Suprapubic skin (tissue), 4 donors: Measurements from ENCODE around the gene ATXN1. TPM values are rescaled to one million over a fixed set of nuclear protein-coding genes. Genes with fewer than 3 reads are reported as not detected.

Experiments
- DNase-seq, 2 donors: peaks; one replicate each; pipeline ENCODE4 v3.0.0-alpha.2; 2019; ENCODE audit warnings: low spot score in 2 of 2
- H3K27ac ChIP-seq: fragments of 200-600 bp; sonication (generic); one replicate; pipeline ENCODE4 v1.5.1; 2019
- H3K27me3 ChIP-seq: fragments of 200-600 bp; sonication (generic); one replicate; pipeline ENCODE4 v1.5.1; 2019
- H3K36me3 ChIP-seq: fragments of 200-600 bp; sonication (generic); one replicate; pipeline ENCODE4 v1.5.1; 2019
- H3K4me1 ChIP-seq: fragments of 200-600 bp; sonication (generic); one replicate; pipeline ENCODE4 v1.5.1; 2019
- H3K4me3 ChIP-seq: fragments of 200-600 bp; sonication (generic); one replicate; pipeline ENCODE4 v1.5.1; 2019; ENCODE audit warnings: mild to moderate bottlenecking
- H3K9me3 ChIP-seq: fragments of 200-600 bp; sonication (generic); one replicate; pipeline ENCODE4 v1.5.1; 2019
- EP300 ChIP-seq: sonication (generic); formaldehyde crosslinking; IDR thresholded peaks from one replicate; pipeline ENCODE4 v1.6.1; 2017; ENCODE audit warnings: antibody characterized with exemption
- POLR2A ChIP-seq, 2 donors: fragments of 450-650 bp; IDR thresholded peaks; one replicate each; pipeline ENCODE4 v1.6.1; 2017; ENCODE audit warnings: antibody characterized with exemption in 2 of 2, mild to moderate bottlenecking in 2 of 2, moderate library complexity in 2 of 2
- POLR2AphosphoS5 ChIP-seq, 3 donors: sonication (generic); formaldehyde crosslinking; IDR thresholded peaks; one replicate each; pipeline ENCODE4 v1.6.1; 2017; ENCODE audit warnings: antibody characterized with exemption in 3 of 3
- WGBS: methylation state at CpG from one replicate; pipeline ENCODE4 v1.1.5; 2018; 5-methylcytosine and 5-hydroxymethylcytosine counted together
- total RNA-seq, 4 donors: library from RNA; depleted of rRNA; stranded (reverse); fragments of >200 nt; gene quantifications; one replicate each; pipeline ENCODE4 v1.1.0, GENCODE V29; 2016
- TF ChIP-seq, protein P1 (sequence below), 2 donors: fragments of 200-600 bp in 1 of 2; fragments of 450-650 bp in 1 of 2; sonication (generic) in 1 of 2; IDR thresholded peaks; one replicate each; pipeline ENCODE4 v1.5.1; 2016 to 2019; ENCODE audit warnings: antibody characterized with exemption in 2 of 2, mild to moderate bottlenecking in 1 of 2, moderate library complexity in 1 of 2

Gene ATXN1
- 10 to 100 TPM; 32.8 to 95.4 (median 42.4) TPM for total RNA-seq

GRCh38 chr6:16760516-16761470 lies at the start of gene ATXN1:
TSS of gene ATXN1 (minus strand) at chr6:16761460.
- peak; percentile 78 to 81 for DNase-seq
- H3K27ac ChIP-seq, result peak within 1 kb of the TSS; percentile 100
- WGBS, result 4% methylated on average over 26 of the region's 82 CpGs

GRCh38 chr6:16810411-16810810 lies 49.2 kb upstream of the ATXN1 start:
- H3K4me1 ChIP-seq, result no peaks in the 10 kb centered on the region
- TF ChIP-seq, protein P1, sequence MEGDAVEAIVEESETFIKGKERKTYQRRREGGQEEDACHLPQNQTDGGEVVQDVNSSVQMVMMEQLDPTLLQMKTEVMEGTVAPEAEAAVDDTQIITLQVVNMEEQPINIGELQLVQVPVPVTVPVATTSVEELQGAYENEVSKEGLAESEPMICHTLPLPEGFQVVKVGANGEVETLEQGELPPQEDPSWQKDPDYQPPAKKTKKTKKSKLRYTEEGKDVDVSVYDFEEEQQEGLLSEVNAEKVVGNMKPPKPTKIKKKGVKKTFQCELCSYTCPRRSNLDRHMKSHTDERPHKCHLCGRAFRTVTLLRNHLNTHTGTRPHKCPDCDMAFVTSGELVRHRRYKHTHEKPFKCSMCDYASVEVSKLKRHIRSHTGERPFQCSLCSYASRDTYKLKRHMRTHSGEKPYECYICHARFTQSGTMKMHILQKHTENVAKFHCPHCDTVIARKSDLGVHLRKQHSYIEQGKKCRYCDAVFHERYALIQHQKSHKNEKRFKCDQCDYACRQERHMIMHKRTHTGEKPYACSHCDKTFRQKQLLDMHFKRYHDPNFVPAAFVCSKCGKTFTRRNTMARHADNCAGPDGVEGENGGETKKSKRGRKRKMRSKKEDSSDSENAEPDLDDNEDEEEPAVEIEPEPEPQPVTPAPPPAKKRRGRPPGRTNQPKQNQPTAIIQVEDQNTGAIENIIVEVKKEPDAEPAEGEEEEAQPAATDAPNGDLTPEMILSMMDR (IDR thresholded peaks at IDR 0.05), result no peak
- TF ChIP-seq EP300 (no peak), POLR2A (IDR thresholded peaks at IDR 0.05) (no peak), POLR2AphosphoS5 (IDR thresholded peaks at IDR 0.05) (no peak)
- H3K4me3 ChIP-seq, result no peak overlapping the region
- no peaks in the 10 kb centered on the region for H3K36me3 ChIP-seq
- no peak overlapping the region for H3K27ac ChIP-seq
- H3K9me3 ChIP-seq, result peaks cover 5% of the 10 kb centered on the region
- no peak for DNase-seq
- WGBS, result 92% methylated on average over 1 of the region's 1 CpG
- no peaks in the 10 kb centered on the region for H3K27me3 ChIP-seq

More at GRCh38 chr6:16760516-16761470, at the start of gene ATXN1:
- no peaks in the 10 kb centered on the region for H3K27me3 ChIP-seq
- H3K9me3 ChIP-seq, result no peaks in the 10 kb centered on the region
- H3K36me3 ChIP-seq, result no peaks in the 10 kb centered on the region
- H3K4me1 ChIP-seq, result peaks cover 39% of the 10 kb centered on the region
- H3K4me3 ChIP-seq, result peak within 1 kb of the TSS; percentile 76
- no peak for TF ChIP-seq POLR2AphosphoS5 (IDR thresholded peaks at IDR 0.05)
- TF ChIP-seq POLR2A (IDR thresholded peaks at IDR 0.05), result no peak
- TF ChIP-seq EP300, result no peak
- TF ChIP-seq, protein P1 (IDR thresholded peaks at IDR 0.05), result no peak

DNA sequence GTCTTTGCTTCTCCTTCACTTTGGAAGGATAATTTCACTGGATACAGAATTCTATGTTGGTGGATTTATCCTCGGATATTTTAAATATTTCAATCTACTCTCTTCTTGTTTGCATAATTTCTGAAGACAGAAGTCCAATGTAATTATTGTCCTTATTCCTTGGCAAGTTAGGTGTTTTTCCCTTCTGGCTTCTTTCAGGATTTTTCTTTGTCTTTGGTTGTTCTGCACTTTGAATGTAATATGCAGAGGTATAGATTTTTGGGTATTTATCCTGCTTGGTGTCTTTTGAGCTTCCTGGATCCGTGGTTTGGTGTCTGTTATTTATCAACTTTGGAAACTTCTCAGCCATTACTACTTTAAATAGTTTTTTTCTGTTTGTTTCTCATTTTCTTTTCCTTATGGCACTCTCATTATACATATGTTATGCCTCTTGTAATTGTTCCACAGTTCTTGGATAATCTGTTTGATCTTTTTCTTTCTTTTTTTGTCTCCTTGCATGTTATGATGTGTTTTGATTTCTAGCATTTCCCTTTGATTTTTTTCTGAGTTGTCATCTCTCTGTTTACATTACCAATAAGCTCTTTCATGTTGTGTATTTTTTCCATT lies 48.6 kb upstream of the ATXN1 start:
- no peaks in the 10 kb centered on the region for H3K36me3 ChIP-seq
- no peaks in the 10 kb centered on the region for H3K4me1 ChIP-seq
- 89% methylated on average over 2 of the region's 2 CpGs for WGBS
- H3K4me3 ChIP-seq, result no peak overlapping the region
- H3K27ac ChIP-seq, result no peak overlapping the region
- H3K9me3 ChIP-seq, result peaks cover 5% of the 10 kb centered on the region
- TF ChIP-seq, protein P1 (IDR thresholded peaks at IDR 0.05), result no peak
- no peak for TF ChIP-seq EP300
- TF ChIP-seq POLR2A (IDR thresholded peaks at IDR 0.05), result no peak
- TF ChIP-seq POLR2AphosphoS5 (IDR thresholded peaks at IDR 0.05), result no peak
- no peaks in the 10 kb centered on the region for H3K27me3 ChIP-seq
- no peak for DNase-seq

DNA sequence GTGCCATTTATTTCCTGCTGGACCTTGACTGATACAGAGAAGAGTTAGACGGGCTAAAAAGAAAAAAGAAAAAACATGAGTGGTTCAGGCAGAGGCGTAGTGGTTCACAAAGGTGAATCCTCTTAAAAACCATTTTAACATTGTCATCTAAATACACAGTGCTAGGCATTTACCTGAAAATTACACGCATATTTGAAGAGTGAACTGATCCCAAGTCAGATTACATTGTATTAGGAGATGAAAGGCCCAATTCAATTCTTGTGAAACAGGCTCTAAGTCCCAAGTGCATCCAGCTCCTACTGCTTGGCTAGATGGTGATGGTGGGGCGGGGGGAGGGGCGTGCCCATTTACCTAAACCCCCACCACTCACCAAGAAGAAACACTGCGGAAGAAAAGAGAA lies 46.7 kb upstream of the ATXN1 start:
- H3K27ac ChIP-seq, result no peak overlapping the region
- H3K4me3 ChIP-seq, result no peak overlapping the region
- no peaks in the 10 kb centered on the region for H3K4me1 ChIP-seq
- peaks cover 5% of the 10 kb centered on the region for H3K9me3 ChIP-seq
- no peaks in the 10 kb centered on the region for H3K27me3 ChIP-seq
- no peak for TF ChIP-seq EP300
- TF ChIP-seq, protein P1 (IDR thresholded peaks at IDR 0.05), result no peak
- no peak for TF ChIP-seq POLR2A (IDR thresholded peaks at IDR 0.05)
- TF ChIP-seq POLR2AphosphoS5 (IDR thresholded peaks at IDR 0.05), result no peak
- WGBS, result 97% methylated on average over 6 of the region's 6 CpGs
- no peaks in the 10 kb centered on the region for H3K36me3 ChIP-seq
- no peak for DNase-seq

DNA sequence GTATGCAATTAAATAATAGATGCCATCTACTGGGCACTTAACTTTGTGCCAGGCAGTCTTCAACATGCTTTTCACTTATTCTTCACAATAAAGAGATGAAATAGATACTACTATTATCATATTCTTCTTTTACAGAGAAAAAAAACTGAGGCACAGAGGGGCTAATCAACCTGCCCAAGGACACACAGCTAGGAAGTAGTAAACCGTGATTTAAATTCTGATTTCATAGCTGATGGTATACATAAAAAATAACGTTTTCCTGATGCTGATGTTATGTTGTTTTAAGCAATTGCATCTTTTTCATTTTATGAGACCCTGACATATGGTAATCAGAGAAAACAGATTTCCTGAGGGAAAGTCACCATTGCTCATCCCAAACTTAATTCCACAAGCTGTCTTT lies 45.1 kb upstream of the ATXN1 start:
- no peak for TF ChIP-seq POLR2A (IDR thresholded peaks at IDR 0.05)
- TF ChIP-seq POLR2AphosphoS5 (IDR thresholded peaks at IDR 0.05), result no peak
- TF ChIP-seq EP300, result no peak
- TF ChIP-seq, protein P1 (IDR thresholded peaks at IDR 0.05), result no peak
- no peaks in the 10 kb centered on the region for H3K27me3 ChIP-seq
- peaks cover 5% of the 10 kb centered on the region for H3K4me1 ChIP-seq
- H3K27ac ChIP-seq, result no peak overlapping the region
- H3K9me3 ChIP-seq, result peaks cover 5% of the 10 kb centered on the region
- no peak overlapping the region for H3K4me3 ChIP-seq
- no peak for DNase-seq
- WGBS, result 75% methylated on average over 2 of the region's 2 CpGs
- H3K36me3 ChIP-seq, result no peaks in the 10 kb centered on the region
